GM18858 (cell line): ENCODE results near the gene LPO.

Experiments
- ATAC-seq: cut with Tn5 transposase; IDR thresholded peaks from one replicate; pipeline ENCODE4 v1.9.1; 2021; ENCODE audit not compliant: unreplicated experiment

Gene LPO

GRCh38 chr17:58277107-58277801 is 38.9 kb downstream of the LPO start:
- no peak for ATAC-seq

- ATAC-seq, result no peak
Measured at GRCh38 chr17:58277802-58278595, 39.6 kb downstream of the LPO start.

GRCh38 chr17:58278661-58279015 is 40.3 kb downstream of the LPO start:
- ATAC-seq, result no peak

GRCh38 chr17:58279016-58279711 is 40.8 kb downstream of the LPO start:
- ATAC-seq, result no peak

GRCh38 chr17:58279736-58280479 is 41.5 kb downstream of the LPO start:
- ATAC-seq, result no peak

GRCh38 chr17:58280480-58281217 is 42.3 kb downstream of the LPO start, which contains the start of gene MPO:
MPO (minus strand) TSS chr17:58280935; CDS start chr17:58280758, 177 bp downstream.
- ATAC-seq, result no peak

- no peak for ATAC-seq
Measured at GRCh38 chr17:58281511-58282011, 43.2 kb downstream of the LPO start.

GRCh38 chr17:58282442-58282841 is 44.1 kb downstream of the LPO start:
- no peak for ATAC-seq

- ATAC-seq, result no peak
Measured at GRCh38 chr17:58283674-58284612, 45.6 kb downstream of the LPO start.

GRCh38 chr17:58284613-58285421 is 46.4 kb downstream of the LPO start:
- no peak for ATAC-seq

GRCh38 chr17:58285422-58285810 is 47.0 kb downstream of the LPO start:
- ATAC-seq, result no peak

- ATAC-seq, result no peak
Measured at GRCh38 chr17:58289869-58290268, 51.5 kb downstream of the LPO start.

GRCh38 chr17:58291246-58291645 is 52.9 kb downstream of the LPO start:
- no peak for ATAC-seq

- no peak for ATAC-seq
Measured at GRCh38 chr17:58294034-58294433, 55.6 kb downstream of the LPO start.

- ATAC-seq, result no peak
Measured at GRCh38 chr17:58300336-58300735, 62.0 kb downstream of the LPO start.

GRCh38 chr17:58301504-58302150 is 63.2 kb downstream of the LPO start:
- ATAC-seq, result no peak

GRCh38 chr17:58302171-58302918 is 64.0 kb downstream of the LPO start:
- no peak for ATAC-seq
